PC-3 (cell line): ENCODE measurements around the gene R3HDM2. TPM values are rescaled to one million over a fixed set of nuclear protein-coding genes. Genes with fewer than 3 reads are reported as not detected.

Experiments
- ATAC-seq: fragments of 200-7000 bp; cut with Tn5 transposase; 2 replicates; pipeline ENCODE4 v1.9.1; 2020; ENCODE audit warnings: mild to moderate bottlenecking, moderate library complexity
- BruUV-seq: library from RNA; stranded (reverse); fragments of 400-500 nt; replicated peaks from 2 replicates; lab custom pipeline; 2021; lab: Mats Ljungman, UMichigan
- CTCF ChIA-PET: fragments of 300-600 bp; sonication (Branson Sonifier 250); formaldehyde crosslinking; loops from one replicate; lab custom pipeline; 2022; ENCODE audit warnings: antibody characterized with exemption; lab: Charles Lee
- POLR2A ChIA-PET: fragments of 300-600 bp; sonication (Branson Sonifier 250); formaldehyde crosslinking; loops from one replicate; lab custom pipeline; 2022; ENCODE audit warnings: antibody characterized with exemption; ENCODE audit not compliant: unreplicated experiment; lab: Charles Lee
- DNase-seq: peaks from one replicate; pipeline ENCODE4 v3.0.0-alpha.2; 2015
- H2AFZ ChIP-seq: fragments of 300-600 bp; sonication (generic); 2 replicates; pipeline ENCODE4 v1.6.0; 2016; ENCODE audit warnings: antibody characterized with exemption, low read length
- H3F3A ChIP-seq: fragments of 300-600 bp; sonication (generic); one replicate; pipeline ENCODE4 v1.6.0; 2017; ENCODE audit warnings: antibody characterized with exemption, low read length, control low read depth, mild to moderate bottlenecking; ENCODE audit not compliant: unreplicated experiment
- H3K27ac ChIP-seq: fragments of 300-600 bp; sonication (generic); 2 replicates; pipeline ENCODE4 v1.5.1; 2016; ENCODE audit warnings: mild to moderate bottlenecking, low read length
- H3K27me3 ChIP-seq: fragments of 300-600 bp; sonication (generic); 2 replicates; pipeline ENCODE4 v1.6.1; 2016; ENCODE audit warnings: low read length, mixed read lengths
- H3K36me3 ChIP-seq: fragments of 300-600 bp; sonication (generic); 2 replicates; pipeline ENCODE4 v1.6.1; 2016; ENCODE audit warnings: low read depth, mixed run types, low read length, mixed read lengths
- H3K4me1 ChIP-seq: fragments of 300-600 bp; sonication (generic); 2 replicates; pipeline ENCODE4 v1.5.1; 2016; ENCODE audit warnings: low read length; ENCODE audit not compliant: insufficient read depth
- H3K4me2 ChIP-seq: fragments of 300-600 bp; sonication (generic); 2 replicates; pipeline ENCODE4 v1.6.0; 2016; ENCODE audit warnings: low read length
- H3K4me3 ChIP-seq: fragments of 300-600 bp; sonication (generic); 2 replicates; pipeline ENCODE4 v1.5.1; 2016; ENCODE audit warnings: mild to moderate bottlenecking, low read length, mixed read lengths
- H3K79me2 ChIP-seq: fragments of 300-600 bp; sonication (generic); 2 replicates; pipeline ENCODE4 v1.6.1; 2017; ENCODE audit warnings: low read length, mixed read lengths
- H3K9ac ChIP-seq: fragments of 300-600 bp; sonication (generic); 2 replicates; pipeline ENCODE4 v1.6.0; 2016; ENCODE audit warnings: mild to moderate bottlenecking, low read length
- H3K9me2 ChIP-seq: fragments of 300-600 bp; sonication (generic); replicated peaks from 2 replicates; pipeline ENCODE4 v1.6.1; 2016; ENCODE audit warnings: mixed run types, low read length, mixed read lengths
- H3K9me3 ChIP-seq: fragments of 300-600 bp; sonication (generic); 2 replicates; pipeline ENCODE4 v1.6.1; 2016; ENCODE audit warnings: low read length, mixed read lengths
- H4K20me1 ChIP-seq: fragments of 300-600 bp; sonication (generic); 2 replicates; pipeline ENCODE4 v1.6.1; 2016; ENCODE audit warnings: low read length, mixed read lengths
- EZH2 ChIP-seq: fragments of 300-600 bp; sonication (generic); IDR thresholded peaks from one replicate; pipeline ENCODE4 v1.6.1; 2017; ENCODE audit warnings: antibody characterized with exemption, mild to moderate bottlenecking, low read length; ENCODE audit not compliant: unreplicated experiment
- EZH2phosphoT487 ChIP-seq: fragments of 300-600 bp; sonication (generic); IDR thresholded peaks from 2 replicates; pipeline ENCODE4 v1.6.1; 2018; ENCODE audit warnings: mild to moderate bottlenecking, antibody characterized with exemption, low read length, borderline replicate concordance
- intact Hi-C: fragments of 100-400 bp; cut with micrococcal nuclease; formaldehyde crosslinking; loops from 2 replicates; pipeline ENCODE4 v1.9.0; 2023
- total RNA-seq: library from RNA; depleted of rRNA; stranded (reverse); fragments of >200 nt; gene quantifications from 2 replicates; pipeline ENCODE4 v1.2.3, GENCODE V29; 2014
- TF ChIP-seq, protein P1 (sequence below): fragments of 300-600 bp; sonication (generic); conservative IDR thresholded peaks from 2 replicates; pipeline ENCODE4 v1.5.1; 2017; ENCODE audit warnings: antibody characterized with exemption, low read depth, mild to moderate bottlenecking, low read length

The R3HDM2 gene
- total RNA-seq, 1 experiment from 2014 or later = 14.0 TPM

DNA sequence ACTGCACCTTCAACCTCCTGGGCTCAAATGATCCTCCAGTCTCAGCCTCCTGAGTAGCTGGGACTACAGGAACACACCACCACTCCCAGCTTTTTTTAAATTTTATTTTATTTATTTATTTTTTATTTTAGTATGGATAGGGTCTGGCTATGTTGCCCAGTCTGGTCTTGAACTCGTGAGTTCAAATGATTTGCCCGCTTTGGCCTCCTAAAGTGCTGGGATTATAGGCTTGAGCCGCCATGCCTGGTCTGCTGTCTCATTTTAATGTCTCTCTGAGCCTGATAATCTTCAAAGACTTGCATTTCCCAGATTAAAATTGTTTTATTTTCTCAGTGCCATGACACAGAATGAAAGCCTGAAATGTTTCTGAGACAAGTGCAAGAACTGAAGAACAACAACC lies 2.5 kb upstream of the R3HDM2 start:
- Histone ChIP-seq H3K9me3 (no peaks in the 10 kb centered on the region), H3K9ac (no peak overlapping the region), H3K4me3 (no peak overlapping the region), H4K20me1 (no peaks in the 10 kb centered on the region), H3K36me3 (no peaks in the 10 kb centered on the region), H3F3A (no peaks in the 10 kb centered on the region), H3K27ac (no peak overlapping the region), H3K79me2 (peaks cover 19% of the 10 kb centered on the region), H3K4me1 (peaks cover 14% of the 10 kb centered on the region), H3K27me3 (no peaks in the 10 kb centered on the region), H3K4me2 (no peak overlapping the region), H3K9me2 (no peaks in the 10 kb centered on the region), H2AFZ (no peak overlapping the region)
- POLR2A ChIA-PET = no interaction called here
- no peak for ATAC-seq
- CTCF ChIA-PET = no interaction called here
- intact Hi-C loops = no loop called here
- no peak for TF ChIP-seq EZH2
- TF ChIP-seq, protein P1, sequence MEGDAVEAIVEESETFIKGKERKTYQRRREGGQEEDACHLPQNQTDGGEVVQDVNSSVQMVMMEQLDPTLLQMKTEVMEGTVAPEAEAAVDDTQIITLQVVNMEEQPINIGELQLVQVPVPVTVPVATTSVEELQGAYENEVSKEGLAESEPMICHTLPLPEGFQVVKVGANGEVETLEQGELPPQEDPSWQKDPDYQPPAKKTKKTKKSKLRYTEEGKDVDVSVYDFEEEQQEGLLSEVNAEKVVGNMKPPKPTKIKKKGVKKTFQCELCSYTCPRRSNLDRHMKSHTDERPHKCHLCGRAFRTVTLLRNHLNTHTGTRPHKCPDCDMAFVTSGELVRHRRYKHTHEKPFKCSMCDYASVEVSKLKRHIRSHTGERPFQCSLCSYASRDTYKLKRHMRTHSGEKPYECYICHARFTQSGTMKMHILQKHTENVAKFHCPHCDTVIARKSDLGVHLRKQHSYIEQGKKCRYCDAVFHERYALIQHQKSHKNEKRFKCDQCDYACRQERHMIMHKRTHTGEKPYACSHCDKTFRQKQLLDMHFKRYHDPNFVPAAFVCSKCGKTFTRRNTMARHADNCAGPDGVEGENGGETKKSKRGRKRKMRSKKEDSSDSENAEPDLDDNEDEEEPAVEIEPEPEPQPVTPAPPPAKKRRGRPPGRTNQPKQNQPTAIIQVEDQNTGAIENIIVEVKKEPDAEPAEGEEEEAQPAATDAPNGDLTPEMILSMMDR = no peak
- no peak for TF ChIP-seq EZH2phosphoT487
- DNase-seq = no peak
- BruUV-seq = no TSS peak

DNA sequence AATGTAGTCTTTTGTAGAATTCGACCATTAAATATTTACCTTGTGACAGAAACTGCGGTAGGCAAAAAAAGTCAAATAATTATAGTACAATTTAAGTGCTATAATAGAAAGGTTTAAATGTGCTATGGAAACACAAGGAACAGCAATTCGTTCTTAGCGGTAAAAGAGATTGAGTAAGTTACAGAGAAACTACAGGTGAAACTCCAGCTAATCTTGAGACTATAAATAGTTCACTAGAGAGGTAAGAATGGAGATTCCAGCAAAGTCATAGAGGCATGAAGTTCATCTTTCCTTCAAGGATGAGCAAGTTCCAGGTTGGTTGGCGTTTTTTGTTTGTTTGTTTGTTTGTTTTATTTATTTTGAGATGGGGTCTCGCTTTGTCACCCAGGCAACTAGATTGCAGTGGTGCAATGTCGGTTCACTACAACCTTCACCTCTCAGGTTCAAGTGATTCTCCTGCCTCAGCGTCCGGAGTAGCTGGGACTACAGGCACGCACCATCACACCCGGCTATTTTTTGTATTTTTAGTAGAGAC lies 878 bp upstream of the R3HDM2 start:
- intact Hi-C loops = no loop called here
- 0 out of 2 replicates have a peak overlapping the region, but pooled peaks have one; percentile 48 for H3K27ac ChIP-seq
- CTCF ChIA-PET = no interaction called here

More for the DNA sequence above, 878 bp upstream of the R3HDM2 start:
- peak overlapping the region; percentile 88 for H3K4me2 ChIP-seq
- H3K4me3 ChIP-seq = peak overlapping the region; percentile 85
- no TSS peak for BruUV-seq
- no peaks in the 10 kb centered on the region for H3K9me3 ChIP-seq
- no peaks in the 10 kb centered on the region for H3K27me3 ChIP-seq
- peak overlapping the region; percentile 90 for H3K9ac ChIP-seq
- H3F3A ChIP-seq = no peaks in the 10 kb centered on the region
- DNase-seq (no peak), ATAC-seq (no peak)
- peaks cover 14% of the 10 kb centered on the region for H3K4me1 ChIP-seq
- TF ChIP-seq EZH2 (no peak), EZH2phosphoT487 (no peak)
- TF ChIP-seq, protein P1 = no peak
- POLR2A ChIA-PET = no interaction called here
- no peaks in the 10 kb centered on the region for H3K36me3 ChIP-seq
- H3K79me2 ChIP-seq = peaks cover 19% of the 10 kb centered on the region
- H3K9me2 ChIP-seq = no peaks in the 10 kb centered on the region
- peak overlapping the region; percentile 85 for H2AFZ ChIP-seq
- H4K20me1 ChIP-seq = no peaks in the 10 kb centered on the region
